ENCODE measurements around the gene HOXD9. TPM values are rescaled to one million over a fixed set of nuclear protein-coding genes. Genes with fewer than 3 reads are reported as not detected.

HOXD9 gene
- polyA plus RNA-seq, 4 donors, result 0.27 to 1.9 (median 0.28) TPM; not detected in 1

DNA sequence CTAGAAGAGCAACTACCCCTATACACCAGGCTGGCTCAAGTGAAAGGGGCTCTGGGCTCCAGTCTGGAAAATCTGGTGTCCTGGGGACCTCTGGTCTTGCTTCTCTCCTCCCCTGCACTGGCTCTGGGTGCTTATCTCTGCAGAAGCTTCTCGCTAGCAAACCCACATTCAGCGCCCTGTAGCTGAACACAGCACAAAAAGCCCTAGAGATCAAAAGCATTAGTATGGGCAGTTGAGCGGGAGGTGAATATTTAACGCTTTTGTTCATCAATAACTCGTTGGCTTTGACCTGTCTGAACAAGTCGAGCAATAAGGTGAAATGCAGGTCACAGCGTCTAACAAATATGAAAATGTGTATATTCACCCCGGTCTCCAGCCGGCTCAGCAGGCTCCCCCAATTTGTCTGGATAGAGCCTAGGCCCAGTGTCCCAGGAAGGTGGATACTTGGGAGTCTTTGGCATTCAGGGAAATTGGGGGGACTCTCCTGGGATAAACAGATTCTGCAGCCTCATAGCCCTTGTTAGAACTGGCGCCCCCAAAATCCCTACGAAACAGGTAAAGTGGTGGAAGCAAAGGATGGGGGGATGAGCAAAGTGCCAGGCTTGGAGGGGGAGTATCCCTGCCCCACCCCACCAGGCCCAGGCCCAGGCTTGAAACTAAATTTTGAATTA is 26.4 kb downstream of the HOXD9 start:
- FAIRE-seq (no peak), DNase-seq (no peak)
- Histone ChIP-seq H3K27me3 (ENCODE audit: control insufficient read depth in 3 of 3, insufficient read depth in 3 of 3, low read length in 3 of 3) (peaks cover 13 to 93% (median 67%) of the 10 kb centered on the region in 3 donors), H3K27ac (ENCODE audit: low read depth in 1 of 3, low read length in 2 of 3) (no peak overlapping the region), H3K36me3 (ENCODE audit: control insufficient read depth in 3 of 3, insufficient read depth in 2 of 3, low read depth in 1 of 3, low read length in 3 of 3) (peaks cover 0 to 6% (median 0%) of the 10 kb centered on the region in 3 donors), H3K4me1 (ENCODE audit: control insufficient read depth in 3 of 3, insufficient read depth in 2 of 3, low read depth in 1 of 3, low read length in 2 of 3) (no peaks in the 10 kb centered on the region), H3K4me3 (ENCODE audit: low read depth in 1 of 3, low read length in 3 of 3) (no peak overlapping the region), H3K9me3 (ENCODE audit: control insufficient read depth in 2 of 2, insufficient read depth in 1 of 2, low read depth in 1 of 2, low read length in 1 of 2) (no peaks in the 10 kb centered on the region)
- 21 to 43% (median 28%) methylated on average over 11 of the region's 11 CpGs for WGBS, 3 donors

DNA sequence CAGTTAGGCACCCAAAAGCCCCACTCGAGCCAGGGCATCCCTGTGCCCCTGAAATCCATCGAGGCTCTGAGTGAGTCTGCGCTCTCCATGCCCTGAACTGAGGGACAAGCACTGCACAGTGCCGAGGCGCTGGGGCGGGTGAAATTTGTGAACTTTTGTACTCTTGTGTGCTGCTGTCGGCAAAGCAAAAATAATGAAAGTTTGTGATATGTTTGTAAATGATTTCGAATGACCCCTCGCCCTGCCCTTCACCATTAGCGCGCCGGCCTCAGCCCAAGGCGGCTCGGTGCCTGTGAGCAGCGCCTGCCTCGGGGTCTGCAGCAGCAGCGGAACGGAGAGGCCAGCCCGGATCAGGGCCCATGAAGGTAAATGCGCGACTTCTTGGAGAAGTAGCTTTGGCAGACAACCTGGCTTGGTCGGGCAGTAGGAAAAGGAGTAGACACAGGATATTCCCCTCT is 27.0 kb downstream of the HOXD9 start:
- WGBS, 3 donors, result 13 to 24% (median 17%) methylated on average over 22 of the region's 22 CpGs
- DNase-seq (no peak), FAIRE-seq (no peak)
- Histone ChIP-seq H3K27ac (ENCODE audit: low read depth in 1 of 3, low read length in 2 of 3) (no peak overlapping the region), H3K4me3 (ENCODE audit: low read depth in 1 of 3, low read length in 3 of 3) (no peak overlapping the region), H3K4me1 (ENCODE audit: control insufficient read depth in 3 of 3, insufficient read depth in 2 of 3, low read depth in 1 of 3, low read length in 2 of 3) (no peaks in the 10 kb centered on the region), H3K36me3 (ENCODE audit: control insufficient read depth in 3 of 3, insufficient read depth in 2 of 3, low read depth in 1 of 3, low read length in 3 of 3) (peaks cover 0 to 6% (median 0%) of the 10 kb centered on the region in 3 donors), H3K9me3 (ENCODE audit: control insufficient read depth in 2 of 2, insufficient read depth in 1 of 2, low read depth in 1 of 2, low read length in 1 of 2) (no peaks in the 10 kb centered on the region), H3K27me3 (ENCODE audit: control insufficient read depth in 3 of 3, insufficient read depth in 3 of 3, low read length in 3 of 3) (peaks cover 13 to 95% (median 67%) of the 10 kb centered on the region in 3 donors)

DNA sequence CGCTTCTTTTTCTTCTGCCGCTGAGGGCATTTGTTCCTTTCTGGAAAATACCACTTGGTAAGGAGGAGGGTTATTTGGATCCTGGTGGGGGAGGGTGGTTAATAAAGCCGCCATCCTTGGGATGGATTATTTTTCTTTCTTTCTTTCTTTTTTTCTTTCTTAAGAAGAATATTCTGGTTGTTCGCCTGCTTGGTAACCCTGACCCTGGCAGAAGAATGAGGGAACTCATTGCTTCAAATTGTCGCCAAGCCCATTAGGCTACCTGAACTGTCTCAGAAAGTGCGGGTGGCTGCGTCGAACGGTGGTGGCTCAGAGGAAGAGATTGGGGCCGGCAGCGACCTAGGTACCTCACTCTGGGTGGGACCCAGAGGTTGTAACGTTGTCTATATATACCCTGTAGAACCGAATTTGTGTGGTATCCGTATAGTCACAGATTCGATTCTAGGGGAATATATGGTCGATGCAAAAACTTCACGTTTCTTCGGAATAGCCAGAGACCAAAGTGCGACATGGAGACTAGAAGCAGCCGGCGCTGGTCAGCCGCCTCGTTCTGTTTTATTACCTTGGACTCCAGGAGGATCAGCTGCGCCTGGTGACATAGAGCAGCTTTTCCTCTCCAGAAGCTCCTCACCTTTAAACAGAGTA is 27.5 kb downstream of the HOXD9 start:
- no peak overlapping the region for H3K4me3 ChIP-seq (ENCODE audit: low read depth in 1 of 3, low read length in 3 of 3)
- H3K9me3 ChIP-seq (ENCODE audit: control insufficient read depth in 2 of 2, insufficient read depth in 1 of 2, low read depth in 1 of 2, low read length in 1 of 2), result no peaks in the 10 kb centered on the region
- DNase-seq (no peak), FAIRE-seq (no peak)
- WGBS, 3 donors, result 13 to 35% (median 19%) methylated on average over 24 of the region's 24 CpGs
- no peaks in the 10 kb centered on the region for H3K4me1 ChIP-seq (ENCODE audit: control insufficient read depth in 3 of 3, insufficient read depth in 2 of 3, low read depth in 1 of 3, low read length in 2 of 3)
- H3K27ac ChIP-seq (ENCODE audit: low read depth in 1 of 3, low read length in 2 of 3), result no peak overlapping the region
- peaks cover 13 to 96% (median 66%) of the 10 kb centered on the region in 3 donors for H3K27me3 ChIP-seq (ENCODE audit: control insufficient read depth in 3 of 3, insufficient read depth in 3 of 3, low read length in 3 of 3)
- peaks cover 0 to 6% (median 0%) of the 10 kb centered on the region in 3 donors for H3K36me3 ChIP-seq (ENCODE audit: control insufficient read depth in 3 of 3, insufficient read depth in 2 of 3, low read depth in 1 of 3, low read length in 3 of 3)

DNA sequence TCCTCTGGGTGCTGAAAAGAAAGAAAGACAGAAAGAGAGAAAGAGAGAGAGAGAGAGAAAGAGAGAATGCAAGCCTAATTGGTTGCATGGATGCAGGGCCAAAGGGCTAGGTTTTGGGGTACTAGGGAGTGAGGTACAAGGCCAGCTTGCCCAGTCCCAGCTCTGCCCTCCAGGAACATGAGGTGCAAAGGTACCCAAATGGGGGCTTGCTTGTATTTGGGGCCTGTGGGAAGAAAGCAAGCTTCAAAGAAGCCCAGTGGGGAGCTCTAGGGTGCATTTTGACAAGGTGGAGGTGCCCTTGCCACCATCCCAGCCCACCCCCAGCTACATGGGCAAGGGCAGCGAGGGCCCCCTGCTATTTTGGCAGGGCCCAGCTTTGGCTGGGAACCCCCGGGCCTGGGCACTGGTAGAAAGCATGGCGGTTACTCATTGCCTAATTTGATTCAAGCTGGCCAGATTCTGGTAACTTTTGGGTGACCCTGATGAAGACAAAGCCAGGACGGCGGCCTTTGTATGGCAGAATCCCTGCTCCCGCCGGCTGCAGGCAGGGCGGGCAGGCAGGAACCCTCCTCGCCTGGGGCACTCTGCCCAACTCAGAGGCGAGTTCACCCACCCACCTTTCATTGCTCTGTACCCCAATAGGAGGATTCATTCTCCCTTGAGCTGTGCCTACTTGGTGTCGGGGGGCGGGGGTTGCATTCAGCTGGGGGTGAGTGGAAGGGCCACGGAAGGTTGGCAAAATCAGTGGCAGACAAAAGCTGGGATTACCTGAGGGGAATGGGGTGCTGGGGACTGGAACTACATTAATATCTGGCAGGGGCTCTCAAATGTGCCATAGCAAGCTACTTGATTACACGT is 28.3 kb downstream of the HOXD9 start:
- Histone ChIP-seq H3K4me1 (ENCODE audit: control insufficient read depth in 3 of 3, insufficient read depth in 2 of 3, low read depth in 1 of 3, low read length in 2 of 3) (no peaks in the 10 kb centered on the region), H3K4me3 (ENCODE audit: low read depth in 1 of 3, low read length in 3 of 3) (no peak overlapping the region), H3K9me3 (ENCODE audit: control insufficient read depth in 2 of 2, insufficient read depth in 1 of 2, low read depth in 1 of 2, low read length in 1 of 2) (no peaks in the 10 kb centered on the region), H3K27ac (ENCODE audit: low read depth in 1 of 3, low read length in 2 of 3) (no peak overlapping the region), H3K36me3 (ENCODE audit: control insufficient read depth in 3 of 3, insufficient read depth in 2 of 3, low read depth in 1 of 3, low read length in 3 of 3) (peaks cover 0 to 6% (median 0%) of the 10 kb centered on the region in 3 donors), H3K27me3 (ENCODE audit: control insufficient read depth in 3 of 3, insufficient read depth in 3 of 3, low read length in 3 of 3) (peaks cover 13 to 95% (median 65%) of the 10 kb centered on the region in 3 donors)
- FAIRE-seq, result no peak
- WGBS, 3 donors, result 22 to 43% (median 23%) methylated on average over 14 of the region's 14 CpGs
- DNase-seq, result no peak

DNA sequence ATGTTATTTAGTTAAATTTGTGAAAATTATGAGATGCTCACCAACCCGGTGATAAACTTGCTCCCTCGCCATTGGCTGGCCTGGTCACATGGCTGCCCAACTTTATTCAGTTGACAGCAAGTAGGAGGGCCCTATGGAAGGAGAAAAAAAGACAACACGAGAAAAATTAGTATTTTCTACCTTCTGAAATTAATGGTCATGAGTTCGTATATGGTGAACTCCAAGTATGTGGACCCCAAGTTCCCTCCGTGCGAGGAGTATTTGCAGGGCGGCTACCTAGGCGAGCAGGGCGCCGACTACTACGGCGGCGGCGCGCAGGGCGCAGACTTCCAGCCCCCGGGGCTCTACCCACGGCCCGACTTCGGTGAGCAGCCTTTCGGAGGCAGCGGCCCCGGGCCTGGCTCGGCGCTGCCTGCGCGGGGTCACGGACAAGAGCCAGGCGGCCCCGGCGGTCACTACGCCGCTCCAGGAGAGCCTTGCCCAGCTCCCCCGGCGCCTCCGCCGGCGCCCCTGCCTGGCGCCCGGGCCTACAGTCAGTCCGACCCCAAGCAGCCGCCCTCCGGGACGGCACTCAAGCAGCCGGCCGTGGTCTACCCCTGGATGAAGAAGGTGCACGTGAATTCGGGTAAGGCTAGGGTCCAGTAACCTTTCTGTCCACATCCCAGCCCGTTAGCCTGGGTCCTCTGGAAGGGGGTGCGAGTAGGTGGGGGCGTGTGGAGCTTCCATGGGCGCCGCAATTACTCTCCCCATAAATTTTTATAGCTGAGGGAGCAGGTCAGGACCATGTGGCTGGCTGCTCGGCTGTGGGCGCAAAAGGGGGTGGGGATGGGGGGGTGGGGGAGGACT is 29.1 kb downstream of the HOXD9 start, which contains the start of gene HOXD4:
HOXD4 (plus strand) TSS at position 109 of the 846 bp plus-strand sequence; CDS start at position 193, 84 bp downstream.
- H3K4me3 ChIP-seq (ENCODE audit: low read depth in 1 of 3, low read length in 3 of 3), result no peak within 1 kb of the TSS
- 14 to 16% (median 16%) methylated on average over 55 of the region's 55 CpGs for WGBS, 3 donors
- no peak for DNase-seq
- no peak for FAIRE-seq
- H3K4me1 ChIP-seq (ENCODE audit: control insufficient read depth in 3 of 3, insufficient read depth in 2 of 3, low read depth in 1 of 3, low read length in 2 of 3), result no peaks in the 10 kb centered on the region
- no peak within 1 kb of the TSS for H3K27ac ChIP-seq (ENCODE audit: low read depth in 1 of 3, low read length in 2 of 3)
- H3K36me3 ChIP-seq (ENCODE audit: control insufficient read depth in 3 of 3, insufficient read depth in 2 of 3, low read depth in 1 of 3, low read length in 3 of 3), result peaks cover 0 to 6% (median 0%) of the 10 kb centered on the region in 3 donors
- H3K9me3 ChIP-seq (ENCODE audit: control insufficient read depth in 2 of 2, insufficient read depth in 1 of 2, low read depth in 1 of 2, low read length in 1 of 2), result no peaks in the 10 kb centered on the region
- peaks cover 13 to 94% (median 65%) of the 10 kb centered on the region in 3 donors for H3K27me3 ChIP-seq (ENCODE audit: control insufficient read depth in 3 of 3, insufficient read depth in 3 of 3, low read length in 3 of 3)

DNA sequence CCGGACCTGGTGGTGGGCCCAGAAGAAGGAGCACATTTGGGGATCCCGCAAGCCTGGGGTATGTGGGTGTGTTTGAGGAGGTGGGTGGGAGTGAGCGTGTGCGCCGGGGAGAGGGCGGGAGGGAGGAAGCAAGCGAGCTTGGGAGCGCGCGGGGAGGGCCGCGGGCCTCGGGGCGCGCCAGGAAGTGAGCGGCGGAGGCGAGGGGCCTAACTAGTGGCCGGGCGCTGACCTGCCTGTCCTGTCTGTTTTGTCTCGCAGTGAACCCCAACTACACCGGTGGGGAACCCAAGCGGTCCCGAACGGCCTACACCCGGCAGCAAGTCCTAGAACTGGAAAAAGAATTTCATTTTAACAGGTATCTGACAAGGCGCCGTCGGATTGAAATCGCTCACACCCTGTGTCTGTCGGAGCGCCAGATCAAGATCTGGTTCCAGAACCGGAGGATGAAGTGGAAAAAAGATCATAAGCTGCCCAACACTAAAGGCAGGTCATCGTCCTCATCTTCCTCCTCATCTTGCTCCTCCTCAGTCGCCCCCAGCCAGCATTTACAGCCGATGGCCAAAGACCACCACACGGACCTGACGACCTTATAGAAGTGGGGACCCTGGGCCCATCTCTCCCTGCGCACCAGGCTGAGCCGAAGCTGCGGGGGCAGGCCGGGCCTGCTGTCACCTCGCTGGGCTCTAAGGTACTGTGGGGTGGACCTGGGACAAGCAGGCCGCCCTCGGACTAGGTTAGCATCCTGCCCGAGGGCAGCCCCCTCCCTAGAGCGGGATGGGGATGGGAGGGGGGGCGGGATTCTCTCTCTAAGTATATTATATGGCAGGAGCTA is 30.0 kb downstream of the HOXD9 start:
- Histone ChIP-seq H3K9me3 (ENCODE audit: control insufficient read depth in 2 of 2, insufficient read depth in 1 of 2, low read depth in 1 of 2, low read length in 1 of 2) (no peaks in the 10 kb centered on the region), H3K36me3 (ENCODE audit: control insufficient read depth in 3 of 3, insufficient read depth in 2 of 3, low read depth in 1 of 3, low read length in 3 of 3) (peaks cover 0 to 6% (median 0%) of the 10 kb centered on the region in 3 donors), H3K4me1 (ENCODE audit: control insufficient read depth in 3 of 3, insufficient read depth in 2 of 3, low read depth in 1 of 3, low read length in 2 of 3) (no peaks in the 10 kb centered on the region), H3K27me3 (ENCODE audit: control insufficient read depth in 3 of 3, insufficient read depth in 3 of 3, low read length in 3 of 3) (peaks cover 13 to 93% (median 65%) of the 10 kb centered on the region in 3 donors), H3K4me3 (ENCODE audit: low read depth in 1 of 3, low read length in 3 of 3) (no peak overlapping the region), H3K27ac (ENCODE audit: low read depth in 1 of 3, low read length in 2 of 3) (no peak overlapping the region)
- DNase-seq (no peak), FAIRE-seq (no peak)
- 9 to 17% (median 15%) methylated on average over 47 to 48 of the region's 48 CpGs for WGBS, 3 donors

DNA sequence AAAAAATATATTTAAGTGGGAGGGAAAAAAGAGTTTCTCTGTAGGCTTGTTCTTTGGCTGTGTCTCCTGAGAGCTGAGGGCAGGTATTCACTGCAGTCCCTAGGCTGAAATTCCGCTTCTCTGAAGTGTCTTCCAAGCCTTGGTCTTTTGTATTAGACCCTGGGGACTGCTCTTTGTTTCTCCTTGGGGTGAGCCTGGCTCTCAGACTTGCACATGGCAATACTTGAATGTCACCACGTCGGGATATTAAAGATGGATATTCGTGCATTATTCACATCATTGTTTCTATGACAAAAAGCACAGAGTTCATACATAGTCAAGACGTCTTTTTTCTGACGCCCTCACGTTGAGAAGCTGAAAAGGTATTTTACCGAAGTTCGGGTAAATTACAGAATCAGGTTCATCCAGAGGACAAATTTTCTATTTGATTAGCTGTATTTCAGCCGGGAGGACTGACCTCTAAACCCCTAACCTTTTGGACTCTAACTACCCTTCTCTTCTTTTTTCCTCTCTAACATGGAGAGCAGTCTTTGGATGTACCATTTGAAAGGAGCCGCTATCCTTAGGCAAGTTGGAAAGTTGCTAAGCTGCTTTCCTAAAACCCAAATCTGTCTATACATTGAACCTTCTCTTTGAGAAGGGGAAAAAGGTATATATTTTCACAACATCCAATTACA is 32.2 kb downstream of the HOXD9 start:
- no peak for DNase-seq
- Histone ChIP-seq H3K27me3 (ENCODE audit: control insufficient read depth in 3 of 3, insufficient read depth in 3 of 3, low read length in 3 of 3) (peaks cover 13 to 93% (median 58%) of the 10 kb centered on the region in 3 donors), H3K36me3 (ENCODE audit: control insufficient read depth in 3 of 3, insufficient read depth in 2 of 3, low read depth in 1 of 3, low read length in 3 of 3) (peaks cover 0 to 2% (median 0%) of the 10 kb centered on the region in 3 donors), H3K27ac (ENCODE audit: low read depth in 1 of 3, low read length in 2 of 3) (no peak overlapping the region), H3K9me3 (ENCODE audit: control insufficient read depth in 2 of 2, insufficient read depth in 1 of 2, low read depth in 1 of 2, low read length in 1 of 2) (no peaks in the 10 kb centered on the region), H3K4me1 (ENCODE audit: control insufficient read depth in 3 of 3, insufficient read depth in 2 of 3, low read depth in 1 of 3, low read length in 2 of 3) (no peaks in the 10 kb centered on the region), H3K4me3 (ENCODE audit: low read depth in 1 of 3, low read length in 3 of 3) (no peak overlapping the region)
- 11 to 42% (median 20%) methylated on average over 11 of the region's 11 CpGs for WGBS, 3 donors
- FAIRE-seq, result no peak

Measured in small intestine (tissue), 7 donors.